H1 (cell line): ENCODE measurements around the gene CASP3. TPM values are rescaled to one million over a fixed set of nuclear protein-coding genes. Genes with fewer than 3 reads are reported as not detected.
A peak's percentile ranks its signal among the peaks of the same experiment; 100 is the strongest.

Experiments
- ASH2L ChIP-seq: fragments of 200-600, 300-600 bp; sonication (generic); IDR thresholded peaks from one replicate; pipeline ENCODE4 v1.7.1; 2017; ENCODE audit warnings: low read length
- ATF3 ChIP-seq: IDR thresholded peaks from 2 replicates; pipeline ENCODE4 v1.6.1; 2011; ENCODE audit warnings: low read depth, mild to moderate bottlenecking, low read length; ENCODE audit not compliant: insufficient read depth
- BCL11A ChIP-seq, 2 experiments: IDR thresholded peaks; one replicate each; pipeline ENCODE4 v1.6.1; 2011; ENCODE audit warnings: low read depth in 2 of 2, low read length in 2 of 2, mild to moderate bottlenecking in 2 of 2
- CHD1 ChIP-seq: IDR thresholded peaks from 2 replicates; pipeline ENCODE4 v1.6.1; 2012; ENCODE audit warnings: low read depth, low read length, improper control_type of control experiment
- EGR1 ChIP-seq: IDR thresholded peaks from 2 replicates; pipeline ENCODE4 v1.6.1; 2011; ENCODE audit warnings: low read depth, low read length, borderline replicate concordance
- EP300 ChIP-seq, 2 experiments: IDR thresholded peaks; 1 replicate in 1 of 2; 2 replicates in 1 of 2; pipeline ENCODE4 v1.6.1; 2011 to 2012; ENCODE audit warnings: low read depth in 2 of 2, low read length in 2 of 2, mild to moderate bottlenecking in 2 of 2, borderline replicate concordance in 1 of 2, inconsistent platforms in 1 of 2, moderate library complexity in 1 of 2
- JUND ChIP-seq: IDR thresholded peaks from 2 replicates; pipeline ENCODE4 v1.6.1; 2011; ENCODE audit warnings: mild to moderate bottlenecking, improper control_type of control experiment, low read length
- MAFK ChIP-seq: IDR thresholded peaks from 2 replicates; pipeline ENCODE4 v1.6.1; 2012; ENCODE audit warnings: low read depth, mild to moderate bottlenecking, improper control_type of control experiment, low read length
- NANOG ChIP-seq: IDR thresholded peaks from 2 replicates; pipeline ENCODE4 v1.6.1; 2011; ENCODE audit warnings: low read length, low read depth, mild to moderate bottlenecking, inconsistent platforms; ENCODE audit not compliant: insufficient read depth, poor library complexity, severe bottlenecking
- POLR2A ChIP-seq, 2 experiments: IDR thresholded peaks; 1 replicate in 1 of 2; 2 replicates in 1 of 2; pipeline ENCODE4 v1.6.1; 2011; ENCODE audit warnings: low read depth in 2 of 2, low read length in 2 of 2, mild to moderate bottlenecking in 2 of 2; ENCODE audit errors: control extremely low read depth in 1 of 2
- POLR2AphosphoS5 ChIP-seq: IDR thresholded peaks from 2 replicates; pipeline ENCODE4 v1.6.1; 2011; ENCODE audit warnings: low read depth, low read length
- POU5F1 ChIP-seq: IDR thresholded peaks from 2 replicates; pipeline ENCODE4 v1.6.1; 2011; ENCODE audit warnings: low read depth, mild to moderate bottlenecking, low read length, moderate library complexity
- RAD21 ChIP-seq, 2 experiments: IDR thresholded peaks in 1 of 2; conservative IDR thresholded peaks in 1 of 2; 2 replicates each; pipeline ENCODE4 v1.6.1; 2011; ENCODE audit warnings: low read depth in 2 of 2, low read length in 2 of 2, improper control_type of control experiment in 1 of 2, inconsistent platforms in 1 of 2, mild to moderate bottlenecking in 1 of 2, moderate library complexity in 1 of 2
- RFX5 ChIP-seq: IDR thresholded peaks from 2 replicates; pipeline ENCODE4 v1.6.1; 2011; ENCODE audit warnings: low read depth, low read length, improper control_type of control experiment, borderline replicate concordance
- RNF2 ChIP-seq: fragments of 200-900, 300-1000 bp; sonication (generic); IDR thresholded peaks from 2 replicates; pipeline ENCODE4 v1.7.1; 2016; ENCODE audit warnings: borderline replicate concordance, low read depth, mild to moderate bottlenecking, antibody characterized with exemption, low read length; ENCODE audit not compliant: poor library complexity, severe bottlenecking; ENCODE audit errors: missing control alignments
- SP1 ChIP-seq: IDR thresholded peaks from 2 replicates; pipeline ENCODE4 v1.6.1; 2011; ENCODE audit warnings: low read depth, low read length
- TAF7 ChIP-seq: optimal IDR thresholded peaks from 2 replicates; pipeline ENCODE3; 2011; ENCODE audit warnings: low read depth, mild to moderate bottlenecking, inconsistent platforms, low read length, moderate library complexity, borderline replicate concordance
- TCF12 ChIP-seq: IDR thresholded peaks from 2 replicates; pipeline ENCODE4 v1.6.1; 2011; ENCODE audit warnings: low read depth, mild to moderate bottlenecking, low read length
- polyA plus RNA-seq, 7 experiments: library from polyadenylated mRNA; depleted of rRNA in 3 of 7; stranded (reverse) in 5 of 7; unstranded in 2 of 7; fragments of >200 nt in 5 of 7; fragments of 200-250 nt in 2 of 7; gene quantifications; 1 replicate in 5 of 7; 2 replicates in 1 of 7; 4 replicates in 1 of 7; pipeline versions ENCODE4 v1.2.1 to v1.2.3, GENCODE V29; 2011 to 2013; ENCODE audit warnings: missing spikeins in 2 of 7, mixed read lengths in 2 of 7
- total RNA-seq: library from RNA; stranded (reverse); fragmentation: NEBNext Ultra II Directional; extraction: Animal tissue kit (Norgen Biotek cat#: 25700); gene quantifications from 2 replicates; pipeline ENCODE4 v1.2.1, GENCODE V29; 2021
- TF ChIP-seq, protein P1 (sequence below): IDR thresholded peaks from 2 replicates; pipeline ENCODE4 v1.6.1; 2012; ENCODE audit warnings: low read length, inconsistent platforms

CASP3 gene
- total and polyA plus RNA-seq, 2 of the 8 experiments (the other 6 are each of a cell fraction or from before 2014, with no cell fraction given), result 27.8 to 82.5 TPM

DNA sequence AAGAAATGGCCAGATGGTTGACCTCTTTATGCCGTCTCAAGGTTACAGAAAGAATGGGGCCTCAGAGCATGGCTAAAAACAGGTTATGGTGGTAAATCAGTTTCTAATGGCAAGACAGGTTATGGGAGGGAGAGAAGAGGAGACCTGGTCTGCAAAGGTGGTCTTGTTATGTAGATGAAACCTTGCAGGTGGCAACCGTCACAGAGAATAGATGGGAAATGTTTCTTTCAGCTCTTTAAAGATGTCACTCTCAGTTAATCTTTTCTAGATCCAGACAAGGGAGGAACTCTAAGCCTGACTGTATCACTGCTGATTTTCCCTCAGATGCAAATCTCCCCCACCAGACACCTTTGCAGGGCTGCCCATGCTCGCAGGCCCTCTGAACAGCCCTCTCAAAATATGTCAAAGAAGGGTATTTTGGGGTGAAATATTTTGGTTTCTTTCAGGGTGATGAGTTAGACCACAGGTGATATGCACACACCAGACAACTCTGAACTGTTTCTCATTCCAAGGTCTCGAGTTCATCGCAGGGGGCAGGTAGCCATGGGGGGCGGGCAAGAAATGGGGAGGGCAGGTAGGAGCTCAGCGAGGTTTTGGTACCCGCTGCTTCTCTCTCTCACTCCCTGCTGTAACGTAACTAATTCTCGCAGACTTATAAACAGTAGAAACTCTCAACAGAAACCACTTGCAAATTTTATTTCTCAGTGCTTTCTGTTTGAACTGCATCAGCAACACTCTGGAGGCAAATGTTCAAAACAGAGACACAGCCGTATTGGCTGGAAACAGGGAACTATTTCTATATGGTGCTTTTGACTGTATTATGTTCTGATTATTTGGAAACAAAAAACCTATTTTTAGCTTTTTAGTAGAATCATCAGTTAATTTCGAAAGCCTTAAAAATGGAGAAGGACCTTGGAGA, 32.4 kb downstream of the CASP3 start (continued):
- TF ChIP-seq BCL11A (IDR thresholded peaks at IDR 0.05; ENCODE audit: low read depth in 2 of 2, low read length in 2 of 2) (no peak), CHD1 (no peak), POLR2AphosphoS5 (no peak), TAF7 (no peak), POLR2A (IDR thresholded peaks at IDR 0.05; ENCODE audit: control extremely low read depth in 1 of 2, low read depth in 2 of 2, low read length in 2 of 2) (0 out of 3 replicates have a peak, but pooled peaks of 1 of the 2 experiments have one; percentile 15), RAD21 (IDR thresholded peaks at IDR 0.05 in 1 of 2, conservative IDR thresholded peaks at IDR 0.05 in 1 of 2; ENCODE audit: low read depth in 2 of 2, low read length in 2 of 2) (no peak), RFX5 (no peak), JUND (no peak), EP300 (IDR thresholded peaks at IDR 0.05; ENCODE audit: borderline replicate concordance in 1 of 2, low read depth in 2 of 2, low read length in 2 of 2) (peak in 1 of 2 experiments; percentile 52; a peak in 1 of 3 replicates), ATF3 (no peak), RNF2 (no peak), TCF12 (no peak), NANOG (peak; percentile 26), SP1 (0 out of 2 replicates have a peak, but pooled peaks have one; percentile 33), MAFK (no peak), EGR1 (no peak), ASH2L (peak; percentile 44), POU5F1 (no peak)
- TF ChIP-seq, protein P1, sequence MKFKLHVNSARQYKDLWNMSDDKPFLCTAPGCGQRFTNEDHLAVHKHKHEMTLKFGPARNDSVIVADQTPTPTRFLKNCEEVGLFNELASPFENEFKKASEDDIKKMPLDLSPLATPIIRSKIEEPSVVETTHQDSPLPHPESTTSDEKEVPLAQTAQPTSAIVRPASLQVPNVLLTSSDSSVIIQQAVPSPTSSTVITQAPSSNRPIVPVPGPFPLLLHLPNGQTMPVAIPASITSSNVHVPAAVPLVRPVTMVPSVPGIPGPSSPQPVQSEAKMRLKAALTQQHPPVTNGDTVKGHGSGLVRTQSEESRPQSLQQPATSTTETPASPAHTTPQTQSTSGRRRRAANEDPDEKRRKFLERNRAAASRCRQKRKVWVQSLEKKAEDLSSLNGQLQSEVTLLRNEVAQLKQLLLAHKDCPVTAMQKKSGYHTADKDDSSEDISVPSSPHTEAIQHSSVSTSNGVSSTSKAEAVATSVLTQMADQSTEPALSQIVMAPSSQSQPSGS, result no peak
